Retina (tissue), 1 donor: ENCODE results near the gene NHLRC2.
"Not testable (repeated sequence)": the region's sequence is repeated elsewhere in the genome, so short reads cannot be mapped to it uniquely, and the experiment has no call there.

Source experiments
- DNase-seq: peaks from one replicate; pipeline ENCODE4 v3.0.0-alpha.2; 2016

NHLRC2 gene, protein sequence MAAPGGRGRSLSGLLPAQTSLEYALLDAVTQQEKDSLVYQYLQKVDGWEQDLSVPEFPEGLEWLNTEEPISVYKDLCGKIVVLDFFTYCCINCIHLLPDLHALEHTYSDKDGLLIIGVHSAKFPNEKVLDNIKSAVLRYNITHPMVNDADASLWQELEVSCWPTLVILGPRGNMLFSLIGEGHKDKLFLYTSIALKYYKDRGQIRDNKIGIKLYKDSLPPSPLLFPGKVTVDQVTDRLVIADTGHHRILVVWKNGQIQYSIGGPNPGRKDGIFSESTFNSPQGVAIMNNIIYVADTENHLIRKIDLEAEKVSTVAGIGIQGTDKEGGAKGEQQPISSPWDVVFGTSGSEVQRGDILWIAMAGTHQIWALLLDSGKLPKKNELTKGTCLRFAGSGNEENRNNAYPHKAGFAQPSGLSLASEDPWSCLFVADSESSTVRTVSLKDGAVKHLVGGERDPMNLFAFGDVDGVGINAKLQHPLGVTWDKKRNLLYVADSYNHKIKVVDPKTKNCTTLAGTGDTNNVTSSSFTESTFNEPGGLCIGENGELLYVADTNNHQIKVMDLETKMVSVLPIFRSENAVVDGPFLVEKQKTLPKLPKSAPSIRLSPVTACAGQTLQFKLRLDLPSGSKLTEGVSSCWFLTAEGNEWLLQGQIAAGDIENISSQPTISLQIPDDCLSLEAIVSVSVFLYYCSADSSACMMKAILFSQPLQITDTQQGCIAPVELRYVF

GRCh38 chr10:113854013-113854760, at the start of gene NHLRC2, which contains the start of gene DCLRE1A:
Gene NHLRC2 (plus strand): TSS chr10:113854661. CDS start chr10:113854873, 212 bp downstream.
Gene DCLRE1A (minus strand): TSS chr10:113854082. CDS start chr10:113853182, 900 bp downstream.
- DNase-seq, result peak; percentile 97

- no peak for DNase-seq
These were observed 48.0 kb upstream of the NHLRC2 start for GRCh38 chr10:113806503-113806902.

DNA sequence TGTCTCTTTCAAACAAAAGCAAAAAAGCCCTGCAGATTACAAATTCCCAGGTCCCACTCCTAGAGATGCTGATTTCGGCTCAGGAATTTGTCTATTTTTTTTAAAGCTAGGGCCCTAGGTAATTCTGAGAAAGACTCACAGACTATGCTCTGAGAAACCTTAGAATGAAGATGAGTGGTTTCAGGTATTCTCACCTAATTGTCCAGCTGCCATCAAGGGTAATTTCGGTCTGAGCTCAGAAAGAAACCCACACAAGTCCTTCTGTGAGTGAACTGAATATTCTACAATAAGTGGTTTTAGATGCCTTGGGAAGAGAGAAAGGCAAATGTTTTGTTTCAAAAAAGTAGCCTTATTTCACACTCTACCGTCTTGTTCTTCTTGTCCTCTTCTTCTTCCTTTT, 46.3 kb upstream of the NHLRC2 start:
- DNase-seq, result no peak

- DNase-seq, result not testable (repeated sequence)
These were observed 39.8 kb upstream of the NHLRC2 start for GRCh38 chr10:113814700-113815099.

GRCh38 chr10:113819989-113820388, 34.5 kb upstream of the NHLRC2 start:
- DNase-seq, result no peak

DNA sequence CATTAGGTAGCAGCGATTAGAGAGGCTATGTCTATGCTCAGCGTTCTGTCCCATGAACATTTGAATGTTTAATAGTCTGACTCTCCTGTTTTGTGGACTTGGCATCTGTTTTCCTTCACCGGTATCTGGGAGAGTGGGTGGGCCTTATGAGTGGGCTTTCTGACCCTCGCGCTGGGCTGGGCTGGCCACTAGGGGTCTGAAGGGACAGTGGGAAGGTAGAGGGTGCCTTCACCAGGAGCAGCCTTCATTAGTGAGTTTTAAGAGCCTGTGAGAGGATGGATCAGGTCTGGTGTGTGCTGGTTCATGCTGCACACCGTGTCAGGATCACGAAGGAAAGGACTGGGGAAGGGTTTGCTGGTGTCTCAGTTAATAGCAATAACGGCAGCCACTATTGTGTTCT, 34.0 kb upstream of the NHLRC2 start:
- DNase-seq, result no peak

- DNase-seq, result not testable (repeated sequence)
These were observed 33.2 kb upstream of the NHLRC2 start for GRCh38 chr10:113821306-113821705.

GRCh38 chr10:113822174-113822573, 32.3 kb upstream of the NHLRC2 start:
- no peak for DNase-seq

DNA sequence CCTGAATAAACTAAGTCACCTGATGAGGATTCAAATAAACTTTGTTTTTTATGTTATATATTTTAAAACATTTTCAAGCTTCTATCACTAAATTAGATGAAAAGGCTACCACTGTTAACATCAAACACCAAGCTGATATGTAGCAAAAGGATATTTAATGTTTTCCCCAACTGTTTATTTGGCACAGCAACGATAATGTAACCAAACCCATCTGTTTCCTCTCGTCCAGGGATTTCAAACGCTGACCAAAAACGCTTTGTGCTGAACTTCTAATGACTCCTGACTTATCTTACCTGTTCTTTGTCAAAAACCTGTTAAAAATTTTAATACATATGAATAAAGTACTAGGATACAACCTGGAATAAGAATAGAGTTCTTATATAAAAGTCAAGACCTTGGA, 31.1 kb upstream of the NHLRC2 start:
- no peak for DNase-seq

GRCh38 chr10:113825791-113826190, 28.7 kb upstream of the NHLRC2 start:
- DNase-seq, result no peak

DNA sequence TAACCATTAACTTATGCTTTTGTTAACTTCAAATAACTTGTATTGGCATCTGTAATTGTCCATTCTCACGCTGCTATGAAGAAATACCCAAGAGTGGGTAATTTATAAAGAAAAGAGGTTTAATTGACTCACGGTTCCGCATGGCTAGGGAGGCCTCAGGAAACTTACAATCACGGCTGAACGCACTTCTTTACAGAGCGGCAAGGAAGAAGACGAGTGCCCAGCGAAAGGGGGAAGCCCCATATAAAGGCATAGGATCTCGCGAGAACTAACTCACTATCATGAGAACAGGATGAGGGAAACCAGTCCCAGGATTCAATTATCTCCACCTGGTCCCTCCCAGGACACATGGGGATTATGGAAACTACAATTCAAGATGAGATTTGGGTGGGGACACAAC, 25.9 kb upstream of the NHLRC2 start:
- not testable (repeated sequence) for DNase-seq

DNA sequence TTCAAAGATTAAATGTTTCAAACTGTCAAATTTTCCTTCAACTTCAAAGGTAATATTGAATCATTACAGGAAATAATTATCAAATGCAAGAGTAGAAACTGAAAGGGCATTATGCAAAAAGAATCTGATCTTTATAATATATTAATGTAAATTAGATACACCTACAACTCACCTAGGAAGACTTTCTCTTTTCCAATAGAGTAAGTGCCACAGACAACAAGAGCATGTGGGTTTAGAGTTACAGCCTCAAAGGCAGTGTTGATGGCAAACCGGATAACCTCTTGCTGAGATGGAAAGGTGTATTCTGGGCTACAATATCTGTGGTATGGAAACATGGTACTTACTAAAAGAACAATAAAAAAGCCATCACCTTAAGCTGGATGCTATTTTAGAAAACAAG, 12.3 kb upstream of the NHLRC2 start:
- DNase-seq, result no peak

GRCh38 chr10:113843972-113844485, 10.4 kb upstream of the NHLRC2 start:
- DNase-seq, result no peak

DNA sequence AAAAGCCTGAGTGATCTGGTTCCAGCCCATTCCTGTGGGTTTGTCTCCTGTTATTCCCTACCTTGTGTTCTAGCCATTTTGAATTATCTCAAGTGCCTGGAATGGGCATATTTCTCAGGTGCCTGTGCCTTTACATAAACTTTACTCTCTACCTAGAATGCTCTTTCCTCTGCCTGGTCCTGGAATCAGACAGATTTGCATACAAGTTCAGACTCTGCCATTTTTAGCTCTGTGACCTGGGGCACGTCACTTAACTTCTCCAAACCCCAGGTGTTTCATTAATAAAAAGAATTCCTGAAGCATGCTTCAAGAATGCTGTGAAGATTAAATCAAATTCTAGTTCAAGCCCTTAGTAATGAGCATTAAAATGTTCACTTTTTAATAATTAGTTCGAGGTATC, 8.4 kb upstream of the NHLRC2 start:
- no peak for DNase-seq

- no peak for DNase-seq
These were observed 5.2 kb upstream of the NHLRC2 start for GRCh38 chr10:113849140-113849803.

- DNase-seq, result no peak
These were observed 4.5 kb upstream of the NHLRC2 start for GRCh38 chr10:113849946-113850345.

DNA sequence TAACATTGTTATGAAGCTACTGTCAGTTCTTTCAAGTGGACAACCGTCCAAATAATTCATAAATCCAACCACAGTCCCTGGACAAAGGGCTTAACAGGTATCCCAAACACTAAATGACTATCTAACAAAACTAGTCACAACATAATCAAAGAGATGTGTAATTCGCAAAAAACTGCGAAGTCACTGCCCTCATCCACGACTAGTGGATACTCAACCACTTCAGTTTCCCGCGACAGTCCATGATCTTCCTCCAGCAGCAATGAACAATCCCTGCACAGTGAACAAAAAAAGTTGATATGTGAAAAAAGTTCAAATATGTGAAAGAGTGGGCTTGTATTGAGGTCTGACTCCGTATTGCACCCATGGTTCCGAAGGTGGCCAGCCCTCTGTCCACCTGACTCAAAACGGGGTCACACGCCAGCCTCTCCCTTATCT, 866 bp upstream of the NHLRC2 start:
- no peak for DNase-seq

DNA sequence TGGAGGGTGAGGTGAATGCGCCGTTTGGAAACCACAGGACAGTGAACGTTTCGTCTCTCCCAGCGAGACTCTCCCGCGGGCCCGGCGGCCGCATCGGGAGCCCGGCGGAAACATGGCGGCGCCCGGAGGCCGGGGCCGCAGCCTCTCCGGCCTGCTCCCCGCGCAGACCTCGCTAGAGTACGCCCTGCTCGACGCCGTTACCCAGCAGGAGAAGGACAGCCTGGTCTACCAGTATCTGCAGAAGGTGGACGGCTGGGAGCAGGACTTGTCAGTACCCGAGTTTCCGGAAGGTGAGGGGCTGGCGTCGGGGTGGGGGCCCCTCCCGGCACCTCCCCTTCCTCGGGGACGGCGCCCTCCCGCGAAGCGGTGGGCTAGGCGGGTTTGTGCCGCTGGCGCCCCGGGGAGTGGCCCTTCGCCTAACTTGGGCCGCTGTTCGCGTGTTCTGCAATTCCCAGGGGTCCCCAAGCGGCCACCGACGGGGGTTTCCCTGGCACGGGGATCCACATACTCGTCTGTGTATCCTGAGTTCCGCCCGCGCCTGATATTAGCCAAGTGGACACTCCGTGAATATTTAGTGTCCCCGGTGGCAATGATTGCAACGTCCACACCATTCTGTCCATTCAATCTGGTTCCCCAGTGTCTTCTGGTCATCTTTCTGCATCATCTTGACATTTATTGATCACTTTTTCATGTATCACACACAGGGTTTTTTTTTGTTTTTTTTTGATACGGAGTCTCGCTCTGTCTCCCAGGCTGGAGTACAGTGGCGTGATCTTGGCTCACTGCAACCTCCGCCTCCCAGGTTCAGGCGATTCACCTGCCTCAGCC, 514 bp downstream of the NHLRC2 start:
- peak; percentile 96 for DNase-seq

DNA sequence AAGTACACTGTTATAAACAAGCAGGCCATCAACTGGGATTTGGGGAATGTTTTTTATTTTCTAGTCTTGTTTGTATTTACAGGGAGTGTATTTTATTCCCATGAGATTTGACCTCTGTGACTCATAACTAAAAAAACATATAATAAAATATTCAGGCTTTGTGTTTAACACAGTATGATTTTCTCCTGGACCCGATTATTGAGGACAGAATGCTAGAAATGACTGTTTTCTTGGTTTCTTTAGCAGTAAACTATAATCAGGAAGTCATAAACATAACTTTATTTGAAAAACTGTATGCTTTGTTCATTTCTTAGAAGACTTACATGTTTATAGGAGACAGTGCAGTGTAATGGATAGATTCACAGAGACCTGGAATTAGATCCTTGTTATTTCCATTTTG, 2.1 kb downstream of the NHLRC2 start:
- no peak for DNase-seq

DNA sequence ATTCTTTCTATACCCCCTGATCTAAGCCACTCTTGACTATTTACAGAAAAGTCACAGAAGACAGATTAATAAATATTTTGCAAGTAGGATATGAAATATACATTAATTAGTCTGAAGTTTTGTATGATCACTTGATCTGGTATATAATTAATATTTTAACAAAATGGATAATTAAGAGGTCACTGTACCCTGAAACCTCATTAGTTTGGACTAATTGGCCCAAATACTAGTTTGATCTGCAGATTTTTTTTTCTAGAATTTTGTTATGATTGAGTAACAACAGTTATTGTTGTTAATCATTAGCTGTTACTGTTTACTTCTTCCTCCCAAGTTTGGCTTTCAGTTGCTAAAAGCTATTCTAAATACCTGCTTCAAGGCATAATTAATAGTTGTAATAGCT, 2.7 kb downstream of the NHLRC2 start:
- no peak for DNase-seq

- DNase-seq, result no peak
These were observed 4.1 kb downstream of the NHLRC2 start for GRCh38 chr10:113858541-113858940.

GRCh38 chr10:113859261-113859660, 4.8 kb downstream of the NHLRC2 start:
- DNase-seq, result no peak
